Naive thymus-derived CD4-positive, alpha-beta T cell (primary cell): ENCODE data around the gene GLYAT. TPM values are rescaled to one million over a fixed set of nuclear protein-coding genes. Genes with fewer than 3 reads are reported as not detected.
"Not testable (repeated sequence)": the region's sequence is repeated elsewhere in the genome, so short reads cannot be mapped to it uniquely, and the experiment has no call there.

Source experiments
- ATAC-seq: fragments of 150-1000 bp; cut with Tn5 transposase; 2 replicates; pipeline ENCODE4 v1.10.0; 2021; ENCODE audit warnings: mild to moderate bottlenecking, moderate library complexity
- CTCF ChIA-PET: fragments of 350-600 bp; sonication (Branson Sonifier 250); formaldehyde crosslinking; loops from one replicate; lab custom pipeline; 2021; ENCODE audit warnings: antibody characterized with exemption; lab: Charles Lee
- POLR2A ChIA-PET: fragments of 350-600 bp; sonication (Branson Sonifier 250); formaldehyde crosslinking; loops from one replicate; lab custom pipeline; 2021; ENCODE audit warnings: antibody characterized with exemption, inconsistent platforms; lab: Charles Lee
- DNase-seq, 9 donors: peaks; one replicate each; pipeline versions ENCODE4 v3.0.0 to v3.0.0-alpha.2; 2020 to 2022; ENCODE audit warnings: mixed read lengths in 1 of 9
- H3K27ac ChIP-seq: one replicate; pipeline ENCODE4 v1.7.0; 2013; ENCODE audit warnings: mild to moderate bottlenecking, low read depth, low read length, moderate library complexity
- H3K27me3 ChIP-seq, 2 donors: one replicate each; pipeline ENCODE4 v1.7.0; 2013; ENCODE audit warnings: low read length in 2 of 2, mild to moderate bottlenecking in 2 of 2, moderate library complexity in 2 of 2; ENCODE audit not compliant: control insufficient read depth in 2 of 2, insufficient read depth in 2 of 2
- H3K36me3 ChIP-seq, 3 experiments: 1 replicate in 2 of 3; 2 replicates in 1 of 3; pipeline ENCODE4 v1.7.0; 2013; ENCODE audit warnings: low read length in 3 of 3, mild to moderate bottlenecking in 3 of 3, moderate library complexity in 1 of 3; ENCODE audit not compliant: insufficient read depth in 3 of 3, control insufficient read depth in 2 of 3
- H3K4me1 ChIP-seq, 2 donors: one replicate each; pipeline ENCODE4 v1.7.0; 2013; ENCODE audit warnings: low read length in 2 of 2, mild to moderate bottlenecking in 2 of 2, moderate library complexity in 1 of 2; ENCODE audit not compliant: control insufficient read depth in 2 of 2, insufficient read depth in 2 of 2
- H3K4me3 ChIP-seq: 2 replicates; pipeline ENCODE4 v1.7.0; 2013; ENCODE audit warnings: mild to moderate bottlenecking, low read length
- H3K9me3 ChIP-seq, 3 experiments: 1 replicate in 2 of 3; 2 replicates in 1 of 3; pipeline ENCODE4 v1.7.0; 2013; ENCODE audit warnings: low read length in 3 of 3; ENCODE audit not compliant: control insufficient read depth in 2 of 3
- H3K27ac Mint-ChIP-seq, 9 donors: one replicate each; pipeline ENCODE4 v1.8.0; 2020 to 2022; ENCODE audit warnings: mixed read lengths in 9 of 9, mild to moderate bottlenecking in 8 of 9, moderate library complexity in 5 of 9, inconsistent platforms in 2 of 9
- H3K27me3 Mint-ChIP-seq, 5 donors: one replicate each; pipeline ENCODE4 v1.8.0; 2021 to 2022; ENCODE audit warnings: mixed read lengths in 5 of 5, mild to moderate bottlenecking in 1 of 5
- H3K36me3 Mint-ChIP-seq, 5 donors: one replicate each; pipeline ENCODE4 v1.8.0; 2020 to 2022; ENCODE audit warnings: mixed read lengths in 5 of 5, mild to moderate bottlenecking in 3 of 5, inconsistent platforms in 1 of 5
- H3K4me1 Mint-ChIP-seq, 7 donors: one replicate each; pipeline ENCODE4 v1.8.0; 2020 to 2022; ENCODE audit warnings: mixed read lengths in 7 of 7, mild to moderate bottlenecking in 3 of 7, inconsistent platforms in 1 of 7
- H3K4me3 Mint-ChIP-seq, 10 donors: one replicate each; pipeline ENCODE4 v1.8.0; 2020 to 2022; ENCODE audit warnings: mild to moderate bottlenecking in 10 of 10, mixed read lengths in 10 of 10, moderate library complexity in 6 of 10, inconsistent platforms in 2 of 10
- H3K9me3 Mint-ChIP-seq, 11 donors: one replicate each; pipeline ENCODE4 v1.8.0; 2020 to 2022; ENCODE audit warnings: mixed read lengths in 11 of 11, mild to moderate bottlenecking in 4 of 11, inconsistent platforms in 1 of 11, moderate library complexity in 1 of 11
- intact Hi-C, 2 donors: fragments of 100-400 bp; cut with micrococcal nuclease; formaldehyde crosslinking; loops; one replicate each; pipeline ENCODE4 v1.15.1; 2023
- polyA plus RNA-seq, 2 donors: library from polyadenylated mRNA; unstranded; fragments of 300-500 nt; fragmentation: Illumina TruSeq; gene quantifications; one replicate each; pipeline ENCODE4 v1.2.3, GENCODE V29; 2021
- total RNA-seq, 6 experiments: library from RNA in 5 of 6; stranded (reverse) in 5 of 6; gene quantifications; 1 replicate in 5 of 6; 2 replicates in 1 of 6; pipeline ENCODE4 v1.2.3 and lab custom pipeline; 2021 to 2026

Gene GLYAT
- total and polyA plus RNA-seq, 7 experiments from 2014 or later, result not detected

- intact Hi-C loops, result no loop called here
- Mint-ChIP-seq H3K36me3 (no peaks in the 10 kb centered on the region), H3K27me3 (no peaks in the 10 kb centered on the region), H3K4me3 (no peak overlapping the region), H3K4me1 (no peaks in the 10 kb centered on the region), H3K9me3 (peaks cover 0 to 9% (median 1%) of the 10 kb centered on the region in 11 donors), H3K27ac (no peak overlapping the region)
- H3K9me3 ChIP-seq, result no peaks in the 10 kb centered on the region
- no peaks in the 10 kb centered on the region for H3K27me3 ChIP-seq
- DNase-seq (no peak), ATAC-seq (no peak)
- no peak overlapping the region for H3K4me3 ChIP-seq
- no peaks in the 10 kb centered on the region for H3K4me1 ChIP-seq
- ChIA-PET POLR2A (no interaction called here), CTCF (interaction anchor here (1.2 kb wide), 1 partner anchor 79 kb away, joined by 3 read pairs; no protein-coding TSS in a partner anchor)
- no peaks in the 10 kb centered on the region for H3K36me3 ChIP-seq
- H3K27ac ChIP-seq, result no peak overlapping the region
These were observed 19.2 kb downstream of the GLYAT start for GRCh38 chr11:58712531-58712930.

- H3K27ac ChIP-seq, result no peak overlapping the region
- H3K36me3 Mint-ChIP-seq, result no peaks in the 10 kb centered on the region
- peaks cover 0 to 13% (median 3%) of the 10 kb centered on the region in 11 donors for H3K9me3 Mint-ChIP-seq
- no peaks in the 10 kb centered on the region for H3K9me3 ChIP-seq
- no peaks in the 10 kb centered on the region for H3K4me1 ChIP-seq
- DNase-seq (no peak), ATAC-seq (no peak)
- H3K4me3 ChIP-seq, result no peak overlapping the region
- CTCF ChIA-PET, result interaction anchor here (1.2 kb wide), 1 partner anchor 79 kb away, joined by 3 read pairs; no protein-coding TSS in a partner anchor
- no peaks in the 10 kb centered on the region for H3K36me3 ChIP-seq
- no peaks in the 10 kb centered on the region for H3K27me3 ChIP-seq
- H3K4me1 Mint-ChIP-seq, result no peaks in the 10 kb centered on the region
- H3K27me3 Mint-ChIP-seq, result no peaks in the 10 kb centered on the region
- H3K4me3 Mint-ChIP-seq, result no peak overlapping the region
- H3K27ac Mint-ChIP-seq, result no peak overlapping the region
- intact Hi-C loops, result no loop called here
- POLR2A ChIA-PET, result no interaction called here
These were observed 19.9 kb downstream of the GLYAT start for GRCh38 chr11:58711832-58712231.

- CTCF ChIA-PET, result no interaction called here
- Histone ChIP-seq H3K4me3 (no peak overlapping the region), H3K9me3 (no peaks in the 10 kb centered on the region), H3K36me3 (no peaks in the 10 kb centered on the region), H3K27me3 (no peaks in the 10 kb centered on the region), H3K27ac (no peak overlapping the region), H3K4me1 (no peaks in the 10 kb centered on the region)
- DNase-seq (no peak), ATAC-seq (no peak)
- Mint-ChIP-seq H3K4me1 (no peaks in the 10 kb centered on the region), H3K36me3 (peaks cover 0 to 15% (median 8%) of the 10 kb centered on the region in 5 donors), H3K27ac (no peak overlapping the region), H3K27me3 (peaks cover 0 to 4% (median 0%) of the 10 kb centered on the region in 5 donors), H3K4me3 (no peak overlapping the region), H3K9me3 (peaks cover 2 to 34% (median 14%) of the 10 kb centered on the region in 11 donors)
- intact Hi-C loops, result no loop called here
- POLR2A ChIA-PET, result interaction anchor here (1.0 kb wide), 1 partner anchor 19 kb away, joined by 3 read pairs; no protein-coding TSS in a partner anchor
These were observed 24.0 kb downstream of the GLYAT start for GRCh38 chr11:58707767-58708166.

GRCh38 chr11:58696825-58697224 is 34.9 kb downstream of the GLYAT start:
- H3K27ac Mint-ChIP-seq, POLR2A ChIA-PET, DNase-seq, H3K4me1 Mint-ChIP-seq, H3K4me1 ChIP-seq, H3K36me3 ChIP-seq, H3K4me3 ChIP-seq, ATAC-seq, H3K27me3 ChIP-seq, H3K9me3 Mint-ChIP-seq, H3K4me3 Mint-ChIP-seq, H3K27ac ChIP-seq, intact Hi-C loops, H3K36me3 Mint-ChIP-seq, H3K9me3 ChIP-seq, CTCF ChIA-PET, H3K27me3 Mint-ChIP-seq: not testable (repeated sequence)

- no peaks in the 10 kb centered on the region for H3K27me3 ChIP-seq
- POLR2A ChIA-PET, result no interaction called here
- Mint-ChIP-seq H3K4me3 (no peak overlapping the region), H3K27ac (no peak overlapping the region), H3K4me1 (peaks cover 0 to 5% (median 0%) of the 10 kb centered on the region in 7 donors), H3K36me3 (no peaks in the 10 kb centered on the region), H3K27me3 (no peaks in the 10 kb centered on the region), H3K9me3 (peaks cover 0 to 3% (median 0%) of the 10 kb centered on the region in 11 donors)
- CTCF ChIA-PET, result no interaction called here
- H3K36me3 ChIP-seq, result no peaks in the 10 kb centered on the region
- ATAC-seq, result no peak
- no peak overlapping the region for H3K27ac ChIP-seq
- intact Hi-C loops, result no loop called here
- no peaks in the 10 kb centered on the region for H3K4me1 ChIP-seq
- no peak for DNase-seq
- no peaks in the 10 kb centered on the region for H3K9me3 ChIP-seq
- H3K4me3 ChIP-seq, result no peak overlapping the region
These were observed 38.7 kb downstream of the GLYAT start for GRCh38 chr11:58693026-58693425.

GRCh38 chr11:58691675-58692074 is 40.1 kb downstream of the GLYAT start:
- ChIA-PET CTCF (no interaction called here), POLR2A (interaction anchor here (1.0 kb wide), 1 partner anchor 19 kb away, joined by 3 read pairs; no protein-coding TSS in a partner anchor)
- peaks cover 0 to 4% (median 0%) of the 10 kb centered on the region in 5 donors for H3K27me3 Mint-ChIP-seq
- H3K36me3 Mint-ChIP-seq, result no peaks in the 10 kb centered on the region
- Histone ChIP-seq H3K27ac (no peak overlapping the region), H3K36me3 (no peaks in the 10 kb centered on the region), H3K27me3 (no peaks in the 10 kb centered on the region), H3K4me1 (no peaks in the 10 kb centered on the region), H3K9me3 (no peaks in the 10 kb centered on the region), H3K4me3 (no peak overlapping the region)
- H3K4me3 Mint-ChIP-seq, result no peak overlapping the region
- peaks cover 0 to 3% (median 0%) of the 10 kb centered on the region in 11 donors for H3K9me3 Mint-ChIP-seq
- intact Hi-C loops, result no loop called here
- peaks cover 0 to 10% (median 4%) of the 10 kb centered on the region in 7 donors for H3K4me1 Mint-ChIP-seq
- H3K27ac Mint-ChIP-seq, result peak overlapping the region in 1 of 9 donors; percentile 26
- no peak for DNase-seq
- no peak for ATAC-seq
